ENCODE measurements around the gene RTKN2.

Gene RTKN2

GRCh38 chr10:62149621-62150020, 119.0 kb downstream of the RTKN2 start:
- DNase-seq (ENCODE audit: low read depth): no peak
- TF ChIP-seq CTCF (IDR thresholded peaks at IDR 0.05; ENCODE audit: control insufficient read depth, insufficient read depth, low read depth, low read length, missing control alignments): no peak
- no peak overlapping the region for H3K4me3 ChIP-seq (ENCODE audit: control insufficient read depth, low read depth, low read length)

GRCh38 chr10:62148155-62148554, 120.5 kb downstream of the RTKN2 start:
- TF ChIP-seq CTCF (IDR thresholded peaks at IDR 0.05; ENCODE audit: control insufficient read depth, insufficient read depth, low read depth, low read length, missing control alignments): no peak
- no peak overlapping the region for H3K4me3 ChIP-seq (ENCODE audit: control insufficient read depth, low read depth, low read length)
- DNase-seq (ENCODE audit: low read depth): no peak

GRCh38 chr10:62147425-62147824, 121.2 kb downstream of the RTKN2 start:
- H3K4me3 ChIP-seq (ENCODE audit: control insufficient read depth, low read depth, low read length): no peak overlapping the region
- no peak for DNase-seq (ENCODE audit: low read depth)
- no peak for TF ChIP-seq CTCF (IDR thresholded peaks at IDR 0.05; ENCODE audit: control insufficient read depth, insufficient read depth, low read depth, low read length, missing control alignments)

- DNase-seq (ENCODE audit: low read depth): no peak
- H3K4me3 ChIP-seq (ENCODE audit: control insufficient read depth, low read depth, low read length): no peak overlapping the region
- no peak for TF ChIP-seq CTCF (IDR thresholded peaks at IDR 0.05; ENCODE audit: control insufficient read depth, insufficient read depth, low read depth, low read length, missing control alignments)
These were observed 131.7 kb downstream of the RTKN2 start for GRCh38 chr10:62136931-62137330.

GRCh38 chr10:62133618-62134017, 135.0 kb downstream of the RTKN2 start:
- DNase-seq (ENCODE audit: low read depth): no peak
- TF ChIP-seq CTCF (IDR thresholded peaks at IDR 0.05; ENCODE audit: control insufficient read depth, insufficient read depth, low read depth, low read length, missing control alignments): no peak
- H3K4me3 ChIP-seq (ENCODE audit: control insufficient read depth, low read depth, low read length): no peak overlapping the region
